ENCODE measurements around the gene ERC2. TPM values are rescaled to one million over a fixed set of nuclear protein-coding genes. Genes with fewer than 3 reads are reported as not detected.
A peak's percentile ranks its signal among the peaks of the same experiment; 100 is the strongest.

ERC2 gene
- total RNA-seq, 2 donors from 2014 or later, result 16.1 to 22.8 TPM

- no peaks in the 10 kb centered on the region for H3K36me3 ChIP-seq (ENCODE audit: control insufficient read depth, insufficient read depth, low read length)
- H3K9me3 Mint-ChIP-seq, result no peaks in the 10 kb centered on the region
- H3K36me3 Mint-ChIP-seq (ENCODE audit: low read depth), result no peaks in the 10 kb centered on the region
- TF ChIP-seq CTCF (conservative IDR thresholded peaks at IDR 0.05), result no peak
- H3K27ac ChIP-seq (ENCODE audit: low read depth, low read length), result no peak overlapping the region
- no peaks in the 10 kb centered on the region for H3K27me3 Mint-ChIP-seq (ENCODE audit: insufficient read depth)
- H3K4me3 ChIP-seq (ENCODE audit: low read length), result no peak overlapping the region
- H3K27me3 ChIP-seq (ENCODE audit: control insufficient read depth, insufficient read depth, low read length, poor library complexity, severe bottlenecking), result no peaks in the 10 kb centered on the region
- H3K4me1 Mint-ChIP-seq, result no peaks in the 10 kb centered on the region
- H3K9ac ChIP-seq (ENCODE audit: extremely low read depth, low read length, poor library complexity, severe bottlenecking), result no peak overlapping the region
- H3K4me1 ChIP-seq (ENCODE audit: control insufficient read depth, insufficient read depth, low read length), result no peaks in the 10 kb centered on the region
- no peak overlapping the region for H3K4me3 Mint-ChIP-seq
- no peaks in the 10 kb centered on the region for H3K9me3 ChIP-seq (ENCODE audit: control insufficient read depth, low read length)
- no peak for DNase-seq
- H3K27ac Mint-ChIP-seq, result no peak overlapping the region
These were observed 645.3 kb downstream of the ERC2 start for GRCh38 chr3:55823001-55823400.

GRCh38 chr3:55819005-55819404 is 649.3 kb downstream of the ERC2 start:
- TF ChIP-seq CTCF (conservative IDR thresholded peaks at IDR 0.05), result no peak
- H3K27ac Mint-ChIP-seq, result no peak overlapping the region
- no peak for DNase-seq
- H3K4me3 ChIP-seq (ENCODE audit: low read length), result no peak overlapping the region
- no peaks in the 10 kb centered on the region for H3K27me3 ChIP-seq (ENCODE audit: control insufficient read depth, insufficient read depth, low read length, poor library complexity, severe bottlenecking)
- no peaks in the 10 kb centered on the region for H3K9me3 Mint-ChIP-seq
- no peak overlapping the region for H3K27ac ChIP-seq (ENCODE audit: low read depth, low read length)
- 93 to 96% methylated on average over 6 of the region's 6 CpGs for WGBS, 2 experiments (ENCODE audit: insufficient coverage in 1 of 2, insufficient read length in 1 of 2)
- H3K27me3 Mint-ChIP-seq (ENCODE audit: insufficient read depth), result no peaks in the 10 kb centered on the region
- no peaks in the 10 kb centered on the region for H3K4me1 Mint-ChIP-seq
- no peaks in the 10 kb centered on the region for H3K36me3 ChIP-seq (ENCODE audit: control insufficient read depth, insufficient read depth, low read length)
- no peak overlapping the region for H3K9ac ChIP-seq (ENCODE audit: extremely low read depth, low read length, poor library complexity, severe bottlenecking)
- H3K9me3 ChIP-seq (ENCODE audit: control insufficient read depth, low read length), result no peaks in the 10 kb centered on the region
- H3K4me3 Mint-ChIP-seq, result no peak overlapping the region
- no peaks in the 10 kb centered on the region for H3K4me1 ChIP-seq (ENCODE audit: control insufficient read depth, insufficient read depth, low read length)
- H3K36me3 Mint-ChIP-seq (ENCODE audit: low read depth), result no peaks in the 10 kb centered on the region

GRCh38 chr3:55818485-55818884 is 649.8 kb downstream of the ERC2 start:
- Mint-ChIP-seq H3K9me3 (no peaks in the 10 kb centered on the region), H3K36me3 (ENCODE audit: low read depth) (no peaks in the 10 kb centered on the region), H3K4me1 (no peaks in the 10 kb centered on the region), H3K4me3 (no peak overlapping the region), H3K27me3 (ENCODE audit: insufficient read depth) (no peaks in the 10 kb centered on the region), H3K27ac (no peak overlapping the region)
- H3K27me3 ChIP-seq (ENCODE audit: control insufficient read depth, insufficient read depth, low read length, poor library complexity, severe bottlenecking), result no peaks in the 10 kb centered on the region
- H3K4me1 ChIP-seq (ENCODE audit: control insufficient read depth, insufficient read depth, low read length), result no peaks in the 10 kb centered on the region
- 80 to 100% methylated on average over 1 to 2 of the region's 2 CpGs for WGBS, 2 experiments (ENCODE audit: insufficient coverage in 1 of 2, insufficient read length in 1 of 2)
- H3K27ac ChIP-seq (ENCODE audit: low read depth, low read length), result no peak overlapping the region
- H3K36me3 ChIP-seq (ENCODE audit: control insufficient read depth, insufficient read depth, low read length), result no peaks in the 10 kb centered on the region
- H3K9me3 ChIP-seq (ENCODE audit: control insufficient read depth, low read length), result no peaks in the 10 kb centered on the region
- H3K9ac ChIP-seq (ENCODE audit: extremely low read depth, low read length, poor library complexity, severe bottlenecking), result no peak overlapping the region
- DNase-seq, result no peak
- TF ChIP-seq CTCF (conservative IDR thresholded peaks at IDR 0.05), result peak; percentile 38
- H3K4me3 ChIP-seq (ENCODE audit: low read length), result no peak overlapping the region
